Measurements from ENCODE around the gene STK40. TPM values are rescaled to one million over a fixed set of nuclear protein-coding genes. Genes with fewer than 3 reads are reported as not detected.
A peak's percentile ranks its signal among the peaks of the same experiment; 100 is the strongest.

The STK40 gene
- total RNA-seq, 2 donors from 2014 or later: 60.3 to 61.5 TPM

- Histone ChIP-seq H3K36me3 (no peaks in the 10 kb centered on the region), H3K9me3 (no peaks in the 10 kb centered on the region), H3K4me1 (ENCODE audit: control insufficient read depth in 1 of 2, low read depth in 2 of 2) (peaks cover 25 to 35% of the 10 kb centered on the region in 2 donors), H3K27me3 (replicated peaks; ENCODE audit: insufficient read depth) (no peaks in the 10 kb centered on the region), H3K4me3 (peak overlapping the region; percentile 99), H3K27ac (peak overlapping the region; percentile 87 to 99)
- ATAC-seq (ENCODE audit: insufficient number of reproducible peaks, low FRiP score, low read depth) (no peak), DNase-seq (ENCODE audit: low spot score) (no peak)
- TF ChIP-seq CTCF (IDR thresholded peaks at IDR 0.05): no peak
Observed at GRCh38 chr1:36320291-36320761, 65.4 kb downstream of the STK40 start.

- no peaks in the 10 kb centered on the region for H3K36me3 ChIP-seq
- TF ChIP-seq CTCF (IDR thresholded peaks at IDR 0.05): no peak
- no peak for ATAC-seq (ENCODE audit: insufficient number of reproducible peaks, low FRiP score, low read depth)
- H3K4me3 ChIP-seq: no peak overlapping the region
- H3K9me3 ChIP-seq: no peaks in the 10 kb centered on the region
- no peaks in the 10 kb centered on the region for H3K27me3 ChIP-seq (replicated peaks; ENCODE audit: insufficient read depth)
- H3K27ac ChIP-seq: no peak overlapping the region
- no peak for DNase-seq (ENCODE audit: low spot score)
- H3K4me1 ChIP-seq (ENCODE audit: control insufficient read depth in 1 of 2, low read depth in 2 of 2): peaks cover 0 to 20% of the 10 kb centered on the region in 2 donors
Observed at GRCh38 chr1:36309397-36309796, 76.3 kb downstream of the STK40 start.

GRCh38 chr1:36307601-36308330 lies 78.0 kb downstream of the STK40 start:
- H3K9me3 ChIP-seq: no peaks in the 10 kb centered on the region
- H3K4me1 ChIP-seq (ENCODE audit: control insufficient read depth in 1 of 2, low read depth in 2 of 2): peaks cover 0 to 20% of the 10 kb centered on the region in 2 donors
- DNase-seq (ENCODE audit: low spot score): no peak
- peak overlapping the region in 1 of 2 donors; percentile 38 for H3K27ac ChIP-seq
- no peaks in the 10 kb centered on the region for H3K27me3 ChIP-seq (replicated peaks; ENCODE audit: insufficient read depth)
- TF ChIP-seq CTCF (IDR thresholded peaks at IDR 0.05): no peak
- H3K36me3 ChIP-seq: peaks cover 11% of the 10 kb centered on the region
- ATAC-seq (ENCODE audit: insufficient number of reproducible peaks, low FRiP score, low read depth): no peak
- peak overlapping the region; percentile 94 for H3K4me3 ChIP-seq

GRCh38 chr1:36306902-36307456 lies 78.7 kb downstream of the STK40 start:
- Histone ChIP-seq H3K4me1 (ENCODE audit: control insufficient read depth in 1 of 2, low read depth in 2 of 2) (peaks cover 0 to 20% of the 10 kb centered on the region in 2 donors), H3K4me3 (peak overlapping the region; percentile 94), H3K27ac (peak overlapping the region; percentile 45 to 62), H3K9me3 (no peaks in the 10 kb centered on the region), H3K36me3 (peaks cover 16% of the 10 kb centered on the region), H3K27me3 (replicated peaks; ENCODE audit: insufficient read depth) (no peaks in the 10 kb centered on the region)
- TF ChIP-seq CTCF (IDR thresholded peaks at IDR 0.05): peak; percentile 4
- peak; percentile 88 for ATAC-seq (ENCODE audit: insufficient number of reproducible peaks, low FRiP score, low read depth)
- peak; percentile 72 for DNase-seq (ENCODE audit: low spot score)

- peak; percentile 8 for TF ChIP-seq CTCF (IDR thresholded peaks at IDR 0.05)
- Histone ChIP-seq H3K36me3 (peaks cover 23% of the 10 kb centered on the region), H3K4me1 (ENCODE audit: control insufficient read depth in 1 of 2, low read depth in 2 of 2) (peaks cover 0 to 20% of the 10 kb centered on the region in 2 donors), H3K9me3 (no peaks in the 10 kb centered on the region), H3K27me3 (replicated peaks; ENCODE audit: insufficient read depth) (no peaks in the 10 kb centered on the region), H3K27ac (peak within 1 kb of the TSS; percentile 45 to 62), H3K4me3 (peak within 1 kb of the TSS; percentile 94)
- no peak for ATAC-seq (ENCODE audit: insufficient number of reproducible peaks, low FRiP score, low read depth)
- no peak for DNase-seq (ENCODE audit: low spot score)
Observed at GRCh38 chr1:36306210-36306901, 79.4 kb downstream of the STK40 start, which contains the start of gene SH3D21. Gene SH3D21, plus strand, starts transcription at chr1:36306368. Its CDS starts 53 bp downstream, at chr1:36306421.

Data from thoracic aorta (tissue), 2 donors.